ENCODE data around the gene ADPRH. TPM values are rescaled to one million over a fixed set of nuclear protein-coding genes. Genes with fewer than 3 reads are reported as not detected.

Gene ADPRH
- total RNA-seq, 1 donor from 2014 or later: 5.1 TPM

DNA sequence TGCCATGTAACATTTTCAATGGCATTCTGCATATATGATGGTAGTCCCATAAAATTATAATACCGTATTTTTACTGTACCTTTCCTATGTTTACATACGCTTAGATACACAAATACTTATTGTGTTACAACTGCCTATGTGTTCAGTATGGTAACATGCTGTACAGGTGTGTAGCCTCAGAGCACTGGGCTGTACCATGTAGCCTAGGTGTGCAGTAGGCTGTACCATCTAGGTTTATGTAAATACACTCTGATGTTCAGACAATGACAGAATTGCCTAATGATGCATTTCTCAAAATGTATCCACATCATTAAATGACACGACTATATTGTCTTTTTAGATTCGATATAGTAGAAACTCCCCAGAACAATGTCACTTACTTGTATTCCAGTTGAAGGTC lies 42.5 kb upstream of the ADPRH start:
- no peak for TF ChIP-seq CTCF (IDR thresholded peaks at IDR 0.05; ENCODE audit: unreplicated experiment)
- H3K36me3 Mint-ChIP-seq (ENCODE audit: low read depth, unreplicated experiment): no peaks in the 10 kb centered on the region

DNA sequence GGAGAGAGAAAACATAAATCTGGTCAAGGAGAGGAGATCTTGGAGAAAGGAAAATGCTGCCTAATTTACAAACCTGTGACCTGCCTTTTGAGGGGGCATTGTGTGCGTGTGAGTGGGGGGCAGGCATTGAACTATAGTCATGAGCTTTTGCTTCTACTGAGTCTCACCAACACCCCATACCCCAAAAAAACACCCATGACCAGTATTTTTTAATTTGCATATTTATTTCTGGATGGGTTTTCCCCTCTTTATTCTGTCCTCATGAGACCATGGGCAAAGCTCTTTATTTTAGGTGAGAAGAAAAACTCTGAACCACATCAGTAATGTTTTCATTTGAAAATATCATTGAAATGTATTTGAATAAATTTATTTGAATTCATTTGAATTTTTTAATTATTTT lies 40.5 kb upstream of the ADPRH start:
- DNase-seq (ENCODE audit: low spot score): no peak
- TF ChIP-seq CTCF (IDR thresholded peaks at IDR 0.05; ENCODE audit: unreplicated experiment): no peak
- Mint-ChIP-seq H3K4me1 (ENCODE audit: unreplicated experiment) (no peaks in the 10 kb centered on the region), H3K9me3 (ENCODE audit: unreplicated experiment) (no peaks in the 10 kb centered on the region), H3K4me3 (ENCODE audit: unreplicated experiment) (no peak overlapping the region), H3K27me3 (ENCODE audit: unreplicated experiment) (peaks cover 3% of the 10 kb centered on the region), H3K27ac (ENCODE audit: unreplicated experiment) (no peak overlapping the region), H3K36me3 (ENCODE audit: low read depth, unreplicated experiment) (no peaks in the 10 kb centered on the region)

More for the DNA sequence above, 42.5 kb upstream of the ADPRH start:
- Mint-ChIP-seq H3K27ac (ENCODE audit: unreplicated experiment) (no peak overlapping the region), H3K4me1 (ENCODE audit: unreplicated experiment) (no peaks in the 10 kb centered on the region), H3K4me3 (ENCODE audit: unreplicated experiment) (no peak overlapping the region), H3K27me3 (ENCODE audit: unreplicated experiment) (peaks cover under 1% of the 10 kb centered on the region), H3K9me3 (ENCODE audit: unreplicated experiment) (no peaks in the 10 kb centered on the region)
- DNase-seq (ENCODE audit: low spot score): no peak

GRCh38 chr3:119541547-119541946 lies 37.7 kb upstream of the ADPRH start:
- no peak for DNase-seq (ENCODE audit: low spot score)
- Mint-ChIP-seq H3K27me3 (ENCODE audit: unreplicated experiment) (peaks cover 3% of the 10 kb centered on the region), H3K4me3 (ENCODE audit: unreplicated experiment) (no peak overlapping the region), H3K36me3 (ENCODE audit: low read depth, unreplicated experiment) (no peaks in the 10 kb centered on the region), H3K4me1 (ENCODE audit: unreplicated experiment) (no peaks in the 10 kb centered on the region), H3K27ac (ENCODE audit: unreplicated experiment) (no peak overlapping the region), H3K9me3 (ENCODE audit: unreplicated experiment) (no peaks in the 10 kb centered on the region)
- no peak for TF ChIP-seq CTCF (IDR thresholded peaks at IDR 0.05; ENCODE audit: unreplicated experiment)

DNA sequence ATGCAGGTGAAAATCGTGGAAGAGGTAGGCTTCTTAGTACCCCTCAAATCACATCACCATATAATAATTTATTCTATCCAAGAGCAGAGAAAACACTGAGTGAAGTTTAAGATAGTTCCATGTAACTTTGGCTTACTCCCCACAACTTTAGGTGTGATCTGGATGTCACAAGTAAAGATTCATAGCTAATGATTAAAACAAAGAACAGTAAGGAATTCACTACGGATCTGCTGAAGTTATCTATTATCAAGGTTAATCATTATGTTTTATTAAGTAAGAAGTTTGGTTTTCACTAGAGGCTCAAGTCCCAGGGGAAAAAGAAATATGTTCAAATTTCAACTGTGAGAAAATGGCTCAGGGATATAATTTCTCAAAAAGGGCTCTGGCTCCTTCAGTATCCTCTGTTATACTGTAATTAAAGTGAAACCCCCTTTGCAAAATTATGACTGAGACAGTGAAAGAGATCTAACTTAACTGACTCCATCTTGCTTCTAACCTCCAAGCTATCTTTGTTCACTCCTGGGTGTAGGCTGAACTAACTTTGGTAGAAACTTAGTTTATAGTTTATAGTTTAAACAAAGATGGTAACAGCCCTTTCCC lies 37.0 kb upstream of the ADPRH start:
- no peaks in the 10 kb centered on the region for H3K9me3 Mint-ChIP-seq (ENCODE audit: unreplicated experiment)
- no peak for TF ChIP-seq CTCF (IDR thresholded peaks at IDR 0.05; ENCODE audit: unreplicated experiment)
- H3K4me3 Mint-ChIP-seq (ENCODE audit: unreplicated experiment): no peak overlapping the region
- no peak for DNase-seq (ENCODE audit: low spot score)
- no peaks in the 10 kb centered on the region for H3K36me3 Mint-ChIP-seq (ENCODE audit: low read depth, unreplicated experiment)
- H3K27ac Mint-ChIP-seq (ENCODE audit: unreplicated experiment): no peak overlapping the region
- H3K4me1 Mint-ChIP-seq (ENCODE audit: unreplicated experiment): no peaks in the 10 kb centered on the region
- peaks cover 3% of the 10 kb centered on the region for H3K27me3 Mint-ChIP-seq (ENCODE audit: unreplicated experiment)

DNA sequence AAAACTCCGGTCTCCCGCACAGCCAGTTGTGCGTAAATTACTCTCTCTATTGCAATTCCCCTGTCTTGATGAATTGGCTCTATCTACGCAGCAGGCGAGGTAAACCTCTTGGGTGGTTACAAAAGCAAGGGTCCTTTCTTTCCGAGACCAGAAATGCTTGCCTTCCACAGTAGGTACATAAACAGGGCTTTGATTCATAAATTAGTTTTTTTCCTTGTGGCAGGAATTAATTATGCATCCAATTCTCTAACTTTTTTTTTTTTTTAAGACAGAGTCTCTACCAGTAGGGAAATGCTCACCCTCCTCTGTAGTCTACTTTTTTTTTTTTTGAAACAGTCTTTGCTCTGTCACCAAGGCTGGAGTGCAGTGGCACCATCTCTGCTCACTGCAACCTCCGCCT lies 36.1 kb upstream of the ADPRH start:
- no peaks in the 10 kb centered on the region for H3K4me1 Mint-ChIP-seq (ENCODE audit: unreplicated experiment)
- H3K27me3 Mint-ChIP-seq (ENCODE audit: unreplicated experiment): peaks cover 3% of the 10 kb centered on the region
- TF ChIP-seq CTCF (IDR thresholded peaks at IDR 0.05; ENCODE audit: unreplicated experiment): no peak
- H3K9me3 Mint-ChIP-seq (ENCODE audit: unreplicated experiment): no peaks in the 10 kb centered on the region
- no peak for DNase-seq (ENCODE audit: low spot score)
- no peak overlapping the region for H3K4me3 Mint-ChIP-seq (ENCODE audit: unreplicated experiment)
- no peaks in the 10 kb centered on the region for H3K36me3 Mint-ChIP-seq (ENCODE audit: low read depth, unreplicated experiment)
- H3K27ac Mint-ChIP-seq (ENCODE audit: unreplicated experiment): no peak overlapping the region

Measured in endothelial cell (in vitro differentiated cells).